ENCODE results near the gene MAPT. TPM values are rescaled to one million over a fixed set of nuclear protein-coding genes. Genes with fewer than 3 reads are reported as not detected.

MAPT gene
- polyA plus RNA-seq, 1 experiment, result 0.27 TPM

DNA sequence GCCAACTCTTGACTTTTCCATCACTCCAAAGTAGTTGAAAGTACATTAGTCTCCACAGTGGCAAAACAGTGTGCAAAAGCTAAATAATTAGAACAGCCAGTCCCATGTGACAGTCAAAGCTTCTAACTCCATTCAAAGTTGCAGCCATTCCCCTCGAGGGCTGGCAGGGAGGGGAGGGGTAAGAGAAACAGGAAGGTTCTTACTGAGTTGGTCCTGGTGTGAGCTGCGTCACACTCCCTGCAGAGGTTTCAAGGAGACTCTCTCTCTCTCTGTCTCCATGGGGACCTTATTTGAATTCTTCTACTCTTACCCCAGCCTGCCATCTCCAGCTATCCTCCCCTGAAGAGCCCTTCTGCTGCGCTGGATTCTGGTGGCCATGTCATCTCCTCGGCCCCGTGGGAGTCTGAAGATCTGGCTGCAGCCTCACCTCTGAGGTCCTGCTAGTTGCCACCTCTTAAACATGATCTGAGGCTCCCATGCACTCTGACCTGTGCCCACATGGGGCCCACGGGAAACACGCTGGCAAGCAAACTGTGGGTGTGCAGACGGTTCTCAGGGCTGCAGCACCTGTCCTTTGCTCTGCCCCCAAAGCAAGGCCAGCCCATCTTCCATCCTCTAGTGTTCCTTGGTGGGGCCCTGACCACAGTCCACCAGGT lies 81.4 kb downstream of the MAPT start:
- no peak for DNase-seq (ENCODE audit: low read depth, low spot score)
- Histone ChIP-seq H3K27ac (ENCODE audit: low read depth, low read length) (no peak overlapping the region), H3K9me3 (ENCODE audit: control insufficient read depth, insufficient read depth, low read length) (peaks cover 6% of the 10 kb centered on the region), H3K27me3 (ENCODE audit: control insufficient read depth, insufficient read depth, low read length) (peaks cover 25% of the 10 kb centered on the region), H3K4me3 (ENCODE audit: low read depth, low read length) (no peak overlapping the region)
- POLR2A ChIA-PET, result interaction anchor here (0.6 kb wide), 1 partner anchor 10 kb away, joined by 4 read pairs; no protein-coding TSS in a partner anchor
- no peak for TF ChIP-seq CTCF (IDR thresholded peaks at IDR 0.05; ENCODE audit: low read depth, low read length)
- CTCF ChIA-PET, result no interaction called here

DNA sequence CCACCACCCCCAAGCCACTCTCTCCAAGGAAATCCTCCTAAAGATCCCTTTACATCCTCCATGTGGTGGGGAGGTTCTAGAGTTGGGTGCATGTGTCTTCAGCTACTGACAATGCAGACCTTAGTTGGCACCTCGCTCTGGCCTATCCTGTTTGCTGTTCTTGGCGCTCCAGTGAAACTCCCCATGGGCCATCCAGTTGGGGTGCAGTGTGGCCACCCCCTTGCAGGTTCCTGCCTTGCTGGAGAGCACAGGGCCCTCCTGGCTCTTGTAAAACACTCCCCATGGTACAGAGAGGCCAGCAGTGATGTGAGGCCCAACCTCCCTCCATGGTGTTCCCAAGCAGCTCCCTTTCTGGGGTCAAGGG lies 82.0 kb downstream of the MAPT start:
- ChIA-PET POLR2A (interaction anchor here (0.6 kb wide), 1 partner anchor 10 kb away, joined by 4 read pairs; no protein-coding TSS in a partner anchor), CTCF (no interaction called here)
- no peak overlapping the region for H3K4me3 ChIP-seq (ENCODE audit: low read depth, low read length)
- H3K9me3 ChIP-seq (ENCODE audit: control insufficient read depth, insufficient read depth, low read length), result peaks cover 6% of the 10 kb centered on the region
- DNase-seq (ENCODE audit: low read depth, low spot score), result no peak
- H3K27me3 ChIP-seq (ENCODE audit: control insufficient read depth, insufficient read depth, low read length), result peaks cover 25% of the 10 kb centered on the region
- no peak overlapping the region for H3K27ac ChIP-seq (ENCODE audit: low read depth, low read length)
- no peak for TF ChIP-seq CTCF (IDR thresholded peaks at IDR 0.05; ENCODE audit: low read depth, low read length)

DNA sequence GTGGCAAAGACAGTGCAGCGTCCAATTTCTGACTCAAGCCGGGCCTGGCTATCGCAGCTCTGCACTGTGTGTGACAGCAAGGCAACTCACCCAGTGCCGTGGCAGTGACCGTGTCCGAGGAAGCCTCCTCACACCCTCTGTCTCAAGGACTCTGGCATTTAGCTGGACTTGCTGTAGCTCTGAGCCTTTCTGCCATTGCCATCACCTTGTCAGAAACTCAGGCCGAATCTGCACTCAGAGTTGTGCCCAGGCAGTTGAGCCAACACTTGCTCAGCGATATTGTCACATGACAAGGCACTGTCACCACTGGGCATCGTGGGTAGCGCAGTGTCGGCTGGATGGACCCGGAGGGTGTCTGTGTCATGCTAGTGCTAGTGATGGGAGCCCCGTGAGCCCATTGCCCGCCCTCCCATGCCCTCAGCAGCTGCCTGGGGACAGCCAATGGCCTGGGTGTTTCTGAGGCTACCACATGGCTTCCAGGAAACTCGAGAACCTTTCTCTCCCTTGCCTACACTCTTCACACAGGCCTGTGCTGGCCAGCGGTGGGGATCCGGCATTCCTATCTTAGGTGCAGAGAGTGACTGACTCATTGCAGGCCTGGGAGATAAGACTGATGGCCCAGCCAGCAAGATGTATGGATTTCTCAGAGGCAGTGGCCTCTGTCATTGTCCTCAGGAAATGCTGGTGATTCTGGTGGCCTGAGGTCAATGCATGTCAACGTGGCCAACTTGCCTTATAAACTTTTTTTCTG lies 82.6 kb downstream of the MAPT start:
- Histone ChIP-seq H3K27me3 (ENCODE audit: control insufficient read depth, insufficient read depth, low read length) (peaks cover 25% of the 10 kb centered on the region), H3K4me3 (ENCODE audit: low read depth, low read length) (no peak overlapping the region), H3K27ac (ENCODE audit: low read depth, low read length) (no peak overlapping the region), H3K9me3 (ENCODE audit: control insufficient read depth, insufficient read depth, low read length) (peaks cover 3% of the 10 kb centered on the region)
- no peak for TF ChIP-seq CTCF (IDR thresholded peaks at IDR 0.05; ENCODE audit: low read depth, low read length)
- no peak for DNase-seq (ENCODE audit: low read depth, low spot score)
- CTCF ChIA-PET, result no interaction called here
- POLR2A ChIA-PET, result interaction anchor here (0.6 kb wide), 1 partner anchor 9 kb away, joined by 4 read pairs; no protein-coding TSS in a partner anchor

GRCh38 chr17:45977506-45977824 lies 83.1 kb downstream of the MAPT start:
- ChIA-PET POLR2A (no interaction called here), CTCF (no interaction called here)

More at GRCh38 chr17:45977506-45977824, 83.1 kb downstream of the MAPT start:
- no peak for TF ChIP-seq CTCF (IDR thresholded peaks at IDR 0.05; ENCODE audit: low read depth, low read length)
- H3K27ac ChIP-seq (ENCODE audit: low read depth, low read length), result no peak overlapping the region
- H3K9me3 ChIP-seq (ENCODE audit: control insufficient read depth, insufficient read depth, low read length), result no peaks in the 10 kb centered on the region; the same call in 1 of the 2 replicates
- peaks cover 24% of the 10 kb centered on the region for H3K27me3 ChIP-seq (ENCODE audit: control insufficient read depth, insufficient read depth, low read length)
- no peak overlapping the region for H3K4me3 ChIP-seq (ENCODE audit: low read depth, low read length)
- no peak for DNase-seq (ENCODE audit: low read depth, low spot score)
